B cell (primary cell): Measurements from ENCODE around the gene L3MBTL4. TPM values are rescaled to one million over a fixed set of nuclear protein-coding genes. Genes with fewer than 3 reads are reported as not detected.

Experiments
- ATAC-seq: fragments of 200-7000 bp; cut with Tn5 transposase; one replicate; pipeline ENCODE4 v1.10.0; 2021; ENCODE audit warnings: low read depth, mild to moderate bottlenecking, moderate number of reproducible peaks, moderate library complexity
- CTCF ChIA-PET: fragments of 350-600 bp; sonication (Branson Sonifier 250); formaldehyde crosslinking; loops from one replicate; lab custom pipeline; 2021; ENCODE audit warnings: antibody characterized with exemption, inconsistent platforms; lab: Charles Lee
- POLR2A ChIA-PET: fragments of 350-600 bp; sonication (Branson Sonifier 250); formaldehyde crosslinking; loops from one replicate; lab custom pipeline; 2021; ENCODE audit warnings: antibody characterized with exemption; lab: Charles Lee
- DNase-seq: peaks from one replicate; pipeline ENCODE4 v3.0.0; 2013
- H2AFZ ChIP-seq: 2 replicates; pipeline ENCODE4 v1.6.1; 2012; ENCODE audit warnings: mild to moderate bottlenecking, low read depth, low read length; ENCODE audit not compliant: insufficient read depth, poor library complexity, severe bottlenecking
- H3K27ac ChIP-seq, 2 donors: 1 replicate in 1 of 2; 2 replicates in 1 of 2; pipeline ENCODE4 v1.5.1; 2012 to 2013; ENCODE audit warnings: low read length in 2 of 2, mild to moderate bottlenecking in 2 of 2, moderate library complexity in 1 of 2
- H3K27me3 ChIP-seq, 4 experiments: fragments of 200-600 bp in 1 of 4; sonication (generic) in 1 of 4; replicated peaks in 1 of 4; 1 replicate in 2 of 4; 2 replicates in 2 of 4; pipeline versions ENCODE4 v1.6.1 to v1.7.0; 2013 to 2016; ENCODE audit warnings: low read length in 3 of 4, mild to moderate bottlenecking in 2 of 4, mixed read lengths in 1 of 4, moderate library complexity in 1 of 4; ENCODE audit not compliant: insufficient read depth in 4 of 4, control insufficient read depth in 3 of 4; ENCODE audit errors: control extremely low read depth in 1 of 4
- H3K36me3 ChIP-seq, 2 experiments: replicated peaks in 1 of 2; 1 replicate in 1 of 2; 2 replicates in 1 of 2; pipeline versions ENCODE4 v1.6.1 to v1.7.1; 2013; ENCODE audit warnings: low read length in 1 of 2; ENCODE audit not compliant: insufficient read depth in 2 of 2, control insufficient read depth in 1 of 2; ENCODE audit errors: control extremely low read depth in 1 of 2, extremely low read depth in 1 of 2
- H3K4me1 ChIP-seq, 2 donors: fragments of 200-600 bp in 1 of 2; sonication (generic) in 1 of 2; 1 replicate in 1 of 2; 2 replicates in 1 of 2; pipeline versions ENCODE4 v1.5.1 to v1.6.1; 2013 to 2017; ENCODE audit warnings: low read length in 2 of 2; ENCODE audit not compliant: control insufficient read depth in 2 of 2, insufficient read depth in 2 of 2
- H3K4me2 ChIP-seq: replicated peaks from 2 replicates; pipeline ENCODE3; 2012; ENCODE audit warnings: mild to moderate bottlenecking, low read depth, low read length; ENCODE audit not compliant: poor library complexity, severe bottlenecking
- H3K4me3 ChIP-seq, 5 experiments: fragments of 200-600 bp in 1 of 5; sonication (generic) in 1 of 5; 1 replicate in 3 of 5; 2 replicates in 2 of 5; pipeline versions ENCODE4 v1.5.1 to v1.7.0; 2011 to 2016; ENCODE audit warnings: low read length in 4 of 5, mild to moderate bottlenecking in 4 of 5, low read depth in 2 of 5, control low read depth in 1 of 5, moderate library complexity in 1 of 5; ENCODE audit not compliant: insufficient read depth in 1 of 5; ENCODE audit errors: control extremely low read depth in 1 of 5, extremely low read depth in 1 of 5
- H3K79me2 ChIP-seq: fragments of 200-600 bp; sonication (generic); one replicate; pipeline ENCODE4 v1.6.0; 2016; ENCODE audit warnings: low read length; ENCODE audit not compliant: control insufficient read depth, insufficient read depth
- H3K9ac ChIP-seq: fragments of 200-600 bp; sonication (generic); 2 replicates; pipeline ENCODE4 v1.6.1; 2017; ENCODE audit warnings: mild to moderate bottlenecking, low read length, moderate library complexity
- H3K9me3 ChIP-seq, 3 donors: one replicate each; pipeline versions ENCODE4 v1.6.1 to v1.7.1; 2013; ENCODE audit warnings: low read length in 2 of 3; ENCODE audit not compliant: control insufficient read depth in 2 of 3, insufficient read depth in 1 of 3; ENCODE audit errors: control extremely low read depth in 1 of 3
- H4K20me1 ChIP-seq: 2 replicates; pipeline ENCODE4 v1.6.0; 2012; ENCODE audit warnings: mild to moderate bottlenecking, low read length; ENCODE audit not compliant: insufficient read depth, control insufficient read depth, poor library complexity, severe bottlenecking
- H3K27ac Mint-ChIP-seq: one replicate; pipeline ENCODE4 v1.8.0; 2021; ENCODE audit warnings: mixed read lengths
- H3K27me3 Mint-ChIP-seq: one replicate; pipeline ENCODE4 v1.8.0; 2021; ENCODE audit warnings: mixed read lengths
- H3K4me1 Mint-ChIP-seq: one replicate; pipeline ENCODE4 v1.8.0; 2021; ENCODE audit warnings: mixed read lengths
- H3K4me3 Mint-ChIP-seq: one replicate; pipeline ENCODE4 v1.8.0; 2021; ENCODE audit warnings: mixed read lengths
- H3K9me3 Mint-ChIP-seq: one replicate; pipeline ENCODE4 v1.8.0; 2022; ENCODE audit warnings: mixed read lengths; ENCODE audit not compliant: insufficient read depth
- CTCF ChIP-seq: fragments of 200-600 bp; IDR thresholded peaks from one replicate; pipeline ENCODE4 v1.8.0; 2022; ENCODE audit warnings: antibody characterized with exemption, mild to moderate bottlenecking
- EZH2 ChIP-seq: IDR thresholded peaks from 2 replicates; pipeline ENCODE4 v1.6.1; 2012; ENCODE audit warnings: borderline replicate concordance, low read depth, mild to moderate bottlenecking, moderate library complexity, low read length; ENCODE audit not compliant: insufficient read depth, poor library complexity, severe bottlenecking
- WGBS: methylation state at CpG from one replicate; pipeline ENCODE4 v1.1.5; 2013; ENCODE audit warnings: missing lambda C conversion rate; ENCODE audit not compliant: insufficient coverage; 5-methylcytosine and 5-hydroxymethylcytosine counted together
- intact Hi-C: fragments of 100-400 bp; cut with micrococcal nuclease; formaldehyde crosslinking; loops from one replicate; pipeline ENCODE4 v1.10.0; 2022
- polyA plus RNA-seq: library from polyadenylated mRNA; depleted of rRNA; stranded (reverse); fragments of >200 nt; gene quantifications from 2 replicates; pipeline ENCODE4 v1.2.3, GENCODE V29; 2012
- total RNA-seq, 2 donors: library from RNA; stranded (reverse); fragments of 120-200 nt in 1 of 2; gene quantifications; 1 replicate in 1 of 2; 2 replicates in 1 of 2; pipeline versions ENCODE4 v1.2.3 to v1.2.4, GENCODE V29; 2013 to 2022

L3MBTL4 gene
- total and polyA plus RNA-seq, 2 donors (not counting 1 experiment from before 2014, with no cell fraction given) = 3.0 to 11.9 TPM

- H3K27ac Mint-ChIP-seq = no peak overlapping the region
- DNase-seq = no peak
- Histone ChIP-seq H3K79me2 (no peaks in the 10 kb centered on the region), H3K9me3 (no peaks in the 10 kb centered on the region), H3K27ac (no peak overlapping the region), H3K4me2 (no peak overlapping the region), H2AFZ (no peak overlapping the region), H4K20me1 (no peaks in the 10 kb centered on the region), H3K27me3 (no peaks in the 10 kb centered on the region), H3K9ac (no peak overlapping the region), H3K36me3 (no peaks in the 10 kb centered on the region), H3K4me3 (no peak overlapping the region), H3K4me1 (no peaks in the 10 kb centered on the region)
- H3K4me1 Mint-ChIP-seq = no peaks in the 10 kb centered on the region
- WGBS = 78% methylated on average over 1 of the region's 3 CpGs
- POLR2A ChIA-PET = no interaction called here
- CTCF ChIA-PET = no interaction called here
- intact Hi-C loops = no loop called here
- ATAC-seq = no peak
- no peaks in the 10 kb centered on the region for H3K9me3 Mint-ChIP-seq
- H3K27me3 Mint-ChIP-seq = no peaks in the 10 kb centered on the region
- TF ChIP-seq EZH2 (no peak), CTCF (no peak)
- no peak overlapping the region for H3K4me3 Mint-ChIP-seq
Measured at GRCh38 chr18:5961828-5962150, 452.9 kb downstream of the L3MBTL4 start.

- intact Hi-C loops = no loop called here
- TF ChIP-seq EZH2 (no peak), CTCF (no peak)
- Histone ChIP-seq H3K4me2 (no peak overlapping the region), H3K9me3 (no peaks in the 10 kb centered on the region), H3K79me2 (no peaks in the 10 kb centered on the region), H3K4me3 (no peak overlapping the region), H2AFZ (no peak overlapping the region), H3K27me3 (no peaks in the 10 kb centered on the region), H3K36me3 (no peaks in the 10 kb centered on the region), H4K20me1 (no peaks in the 10 kb centered on the region), H3K27ac (no peak overlapping the region), H3K4me1 (no peaks in the 10 kb centered on the region), H3K9ac (no peak overlapping the region)
- H3K4me1 Mint-ChIP-seq = no peaks in the 10 kb centered on the region
- DNase-seq = no peak
- no peaks in the 10 kb centered on the region for H3K27me3 Mint-ChIP-seq
- H3K9me3 Mint-ChIP-seq = no peaks in the 10 kb centered on the region
- H3K27ac Mint-ChIP-seq = no peak overlapping the region
- H3K4me3 Mint-ChIP-seq = no peak overlapping the region
- CTCF ChIA-PET = no interaction called here
- no peak for ATAC-seq
- WGBS = 78% methylated on average over 10 of the region's 10 CpGs
- POLR2A ChIA-PET = no interaction called here
Measured at GRCh38 chr18:5961097-5961827, 453.4 kb downstream of the L3MBTL4 start.
